HG02571 (cell line): ENCODE results near the gene NF2.

ENCODE experiments used
- ATAC-seq: cut with Tn5 transposase; IDR thresholded peaks from one replicate; pipeline ENCODE4 v1.9.1; 2021; ENCODE audit warnings: mild to moderate bottlenecking, moderate library complexity; ENCODE audit not compliant: unreplicated experiment

The NF2 gene

DNA sequence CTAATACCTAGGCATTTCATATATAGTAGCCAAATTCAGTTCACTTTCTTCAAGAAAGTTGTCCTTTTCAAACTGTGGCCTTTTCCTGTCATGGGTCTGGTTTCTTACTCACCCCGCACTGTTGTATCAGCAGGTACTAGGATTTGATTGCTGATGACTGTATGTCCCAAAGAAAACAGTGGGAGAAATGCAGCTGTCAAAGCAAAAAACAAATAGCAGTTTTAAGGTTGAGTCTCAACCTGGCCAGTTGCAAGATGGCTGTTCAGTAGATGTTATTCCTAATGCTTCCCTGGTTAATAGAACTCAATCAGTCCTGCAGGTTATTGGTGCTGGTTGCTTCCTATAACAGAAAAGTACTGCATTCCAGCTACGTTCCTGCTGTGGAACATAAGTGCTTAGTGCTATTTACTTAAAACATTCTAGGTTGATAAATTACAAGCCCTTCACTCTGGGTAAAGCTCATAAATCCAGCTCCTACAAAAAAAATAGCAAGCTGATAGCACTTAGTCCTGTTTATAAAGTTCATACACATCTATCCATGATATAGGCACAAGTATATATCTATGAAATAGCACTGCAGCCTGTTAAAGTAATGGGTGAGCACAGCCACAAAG, 26.6 kb downstream of the NF2 start:
- no peak for ATAC-seq

DNA sequence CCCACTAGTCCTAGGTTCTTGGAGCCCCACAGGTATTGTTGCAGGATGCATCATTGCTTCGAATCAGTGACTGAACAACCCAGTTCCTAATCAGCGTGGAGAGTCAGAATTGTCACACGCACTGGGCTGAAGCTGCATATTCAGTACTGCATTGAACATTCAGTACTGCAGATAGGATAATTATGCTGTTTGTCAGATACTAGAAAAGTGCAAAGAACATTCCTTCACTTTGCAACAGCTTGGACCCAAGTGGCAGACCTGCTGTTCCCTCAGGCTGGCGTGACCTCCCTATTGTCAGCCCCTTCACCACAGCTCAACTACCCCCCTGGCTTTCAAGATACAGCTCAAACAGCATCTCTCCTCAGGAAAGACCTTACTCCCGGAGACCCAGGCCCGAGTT, 27.6 kb downstream of the NF2 start:
- ATAC-seq = no peak

DNA sequence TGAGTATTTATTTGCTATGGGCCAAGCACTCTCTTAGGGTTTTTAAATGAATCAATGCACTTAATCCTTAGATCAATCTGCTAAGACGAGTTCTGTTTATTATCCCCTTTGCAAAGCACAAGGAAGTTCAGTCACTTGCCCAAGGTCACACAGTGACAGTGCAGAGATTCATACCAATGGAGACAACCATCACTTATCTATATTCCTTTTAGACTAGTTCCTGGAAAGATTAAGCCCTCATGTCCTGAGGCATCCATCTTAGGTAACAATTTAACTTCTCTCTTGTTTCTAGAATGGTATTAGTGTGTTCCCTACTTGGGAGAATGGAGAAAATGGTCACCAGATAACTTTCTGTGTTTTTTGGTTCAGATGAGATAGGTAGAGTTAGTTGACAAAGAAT, 28.3 kb downstream of the NF2 start:
- no peak for ATAC-seq

DNA sequence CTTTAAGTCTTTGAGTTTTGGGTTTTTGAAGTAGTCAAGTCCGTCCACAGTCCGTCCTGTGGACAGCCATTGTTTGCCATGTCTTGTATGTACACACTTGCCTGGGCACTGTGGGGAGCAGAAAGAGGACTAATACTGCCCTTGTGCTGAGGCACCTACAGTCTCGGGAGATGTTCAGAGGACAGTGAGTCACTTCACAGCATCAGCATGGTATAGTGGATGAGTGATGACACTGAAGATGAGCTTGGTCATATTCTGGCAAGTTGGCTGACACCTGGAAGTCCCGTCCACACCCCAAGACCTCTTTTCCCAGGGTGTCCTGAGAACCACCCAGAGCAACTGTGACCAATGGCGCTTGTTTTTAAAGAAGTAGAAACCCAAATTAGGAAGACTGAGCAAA, 29.2 kb downstream of the NF2 start:
- ATAC-seq = no peak

DNA sequence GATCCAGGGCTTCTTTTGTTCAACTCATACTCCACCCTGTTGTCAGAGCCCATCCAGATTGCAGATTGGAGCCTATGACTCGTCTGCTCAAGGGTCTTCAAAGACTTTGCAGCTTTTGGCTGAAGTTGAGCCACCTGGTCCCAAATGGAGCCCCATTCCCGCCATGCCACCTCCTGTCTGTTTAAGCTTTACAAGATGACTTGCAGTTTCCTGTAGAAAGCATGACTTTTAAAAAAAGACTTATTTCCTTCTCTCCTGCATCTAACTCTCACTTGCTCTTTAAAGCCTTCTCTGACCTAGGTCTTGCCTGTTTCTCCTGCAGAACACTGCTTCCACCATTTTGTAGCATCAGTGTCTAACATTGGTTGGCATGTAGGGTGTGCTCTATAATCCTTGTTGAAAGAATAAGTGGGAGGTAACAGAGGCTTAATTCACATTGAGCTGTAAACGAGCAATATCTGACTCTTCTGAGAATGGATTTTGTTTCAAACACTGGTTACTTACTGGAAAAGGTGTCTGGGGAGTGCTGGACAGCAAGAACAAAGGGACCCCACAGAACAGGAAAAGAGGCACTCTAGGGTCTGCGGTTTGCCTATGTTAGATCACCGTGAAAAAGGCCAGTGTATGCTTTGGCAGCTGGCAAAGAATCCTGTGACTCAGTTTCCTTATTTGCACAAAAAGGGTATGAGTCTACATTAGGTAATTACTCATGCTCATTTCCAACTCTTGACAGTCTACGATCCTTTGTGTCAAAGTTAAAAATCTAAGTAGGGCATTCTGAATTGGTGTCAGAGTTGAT, 30.3 kb downstream of the NF2 start:
- no peak for ATAC-seq

DNA sequence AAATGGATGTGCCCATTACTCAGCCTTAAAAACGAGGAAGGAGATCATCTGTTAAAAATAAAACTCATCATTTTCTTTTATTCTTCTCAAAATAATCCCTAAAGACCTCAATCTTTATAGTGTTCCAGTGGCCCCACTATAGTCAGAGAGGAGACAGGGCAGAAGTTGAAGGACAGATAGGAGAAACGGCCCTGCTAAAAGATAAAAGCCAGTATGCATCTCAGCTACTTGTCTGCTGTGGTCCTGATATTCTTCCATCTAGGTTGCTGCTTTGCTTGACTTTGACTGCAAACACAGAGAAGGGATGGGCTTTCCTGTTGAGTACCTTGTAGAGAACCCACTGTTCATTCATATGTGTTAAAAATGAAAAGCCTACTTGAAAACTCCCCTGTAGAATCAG, 31.4 kb downstream of the NF2 start:
- no peak for ATAC-seq

DNA sequence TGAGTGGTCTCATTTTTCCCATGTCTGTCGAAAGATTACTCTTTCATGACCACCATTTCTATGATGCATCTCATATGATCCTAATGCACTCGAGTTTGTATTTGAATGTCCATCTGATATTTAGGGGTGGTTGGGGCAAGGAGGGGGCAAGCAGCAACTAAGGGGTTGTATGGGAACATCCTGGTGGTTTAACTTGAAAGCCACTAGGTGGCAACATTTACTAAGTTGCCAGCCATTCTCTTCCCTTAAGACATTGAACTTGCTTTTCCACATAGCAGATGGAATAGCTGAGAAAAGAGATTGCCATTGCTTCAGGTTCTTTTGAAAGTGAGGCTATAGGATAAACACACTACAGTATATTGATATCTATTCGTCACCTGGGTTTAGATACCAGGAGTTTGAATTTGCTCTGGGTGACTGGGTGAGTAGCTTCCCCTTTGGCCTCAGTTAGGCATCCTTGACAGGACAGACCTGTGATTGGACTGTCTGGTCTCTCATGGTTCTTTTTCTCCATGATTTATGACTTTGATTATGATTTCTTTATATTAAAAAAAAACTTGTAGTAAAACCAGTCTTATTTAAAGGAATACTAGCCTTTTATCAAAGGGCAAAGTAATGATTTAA, 32.4 kb downstream of the NF2 start:
- no peak for ATAC-seq

DNA sequence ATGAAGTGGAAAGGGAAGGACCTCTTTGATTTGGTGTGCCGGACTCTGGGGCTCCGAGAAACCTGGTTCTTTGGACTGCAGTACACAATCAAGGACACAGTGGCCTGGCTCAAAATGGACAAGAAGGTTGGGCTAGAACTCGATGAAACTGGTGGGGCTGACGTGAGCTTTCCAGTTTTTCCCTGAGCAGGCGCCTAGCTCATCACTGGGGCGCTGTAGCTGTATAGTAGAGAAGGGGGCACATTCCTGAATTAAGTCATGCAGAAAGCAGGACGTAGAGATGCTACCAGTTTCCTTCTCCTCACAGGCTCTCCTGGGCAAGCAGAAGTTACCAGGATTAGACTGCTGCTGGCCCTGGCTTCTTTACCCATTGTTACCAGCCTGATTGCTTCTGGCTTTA, 33.3 kb downstream of the NF2 start:
- ATAC-seq = no peak

DNA sequence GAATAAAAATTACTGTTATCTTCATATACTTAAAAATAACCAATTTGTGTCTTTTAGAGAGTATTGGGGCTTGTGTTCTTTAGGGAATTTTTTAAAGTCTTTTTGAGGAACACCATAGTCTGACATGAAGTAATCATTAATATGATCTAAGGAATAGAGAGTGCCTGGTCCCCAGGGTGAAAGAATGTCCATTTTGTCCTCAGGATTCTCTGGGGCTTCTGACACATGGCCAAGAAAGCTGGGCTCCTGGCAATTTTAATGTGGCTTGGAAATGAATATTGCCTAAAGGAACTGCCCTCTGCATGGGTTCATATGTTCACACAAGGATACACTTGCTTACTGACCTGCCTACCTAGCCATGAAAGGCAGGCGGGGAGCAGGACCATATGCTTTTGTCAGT, 33.7 kb downstream of the NF2 start:
- no peak for ATAC-seq

DNA sequence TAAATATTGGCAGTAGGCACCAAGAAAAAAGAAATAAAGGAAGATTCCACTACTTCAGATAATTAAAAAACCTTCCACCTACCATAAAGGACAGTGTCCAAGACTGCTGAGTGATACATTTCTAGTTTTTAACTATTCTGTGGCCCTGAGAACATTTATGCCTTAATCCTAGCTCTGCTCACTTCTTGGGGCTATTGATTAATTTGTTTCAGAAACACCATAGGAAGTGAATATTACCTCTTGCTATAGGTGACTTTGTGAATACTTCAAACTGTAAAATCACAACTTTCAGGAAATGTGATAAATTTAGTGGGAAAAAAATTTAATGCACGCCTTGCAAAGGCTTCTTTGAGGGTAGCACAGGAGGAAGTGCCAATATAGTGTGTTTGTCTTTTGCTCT, 35.2 kb downstream of the NF2 start:
- ATAC-seq = no peak

DNA sequence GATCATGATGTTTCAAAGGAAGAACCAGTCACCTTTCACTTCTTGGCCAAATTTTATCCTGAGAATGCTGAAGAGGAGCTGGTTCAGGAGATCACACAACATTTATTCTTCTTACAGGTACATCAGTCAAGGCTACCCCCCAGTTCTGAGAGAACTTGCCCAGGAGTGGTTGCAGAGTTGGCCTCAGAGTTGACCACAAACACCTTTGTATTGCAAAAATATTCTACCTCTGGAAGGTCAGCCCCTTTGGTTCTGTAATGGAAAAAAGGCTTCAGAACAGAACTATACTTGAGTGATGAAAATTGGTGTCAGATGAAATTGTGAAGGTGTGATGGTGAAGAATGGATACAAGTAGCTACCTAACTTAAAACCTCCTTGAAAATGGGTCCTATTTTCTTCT, 35.7 kb downstream of the NF2 start:
- ATAC-seq = no peak

DNA sequence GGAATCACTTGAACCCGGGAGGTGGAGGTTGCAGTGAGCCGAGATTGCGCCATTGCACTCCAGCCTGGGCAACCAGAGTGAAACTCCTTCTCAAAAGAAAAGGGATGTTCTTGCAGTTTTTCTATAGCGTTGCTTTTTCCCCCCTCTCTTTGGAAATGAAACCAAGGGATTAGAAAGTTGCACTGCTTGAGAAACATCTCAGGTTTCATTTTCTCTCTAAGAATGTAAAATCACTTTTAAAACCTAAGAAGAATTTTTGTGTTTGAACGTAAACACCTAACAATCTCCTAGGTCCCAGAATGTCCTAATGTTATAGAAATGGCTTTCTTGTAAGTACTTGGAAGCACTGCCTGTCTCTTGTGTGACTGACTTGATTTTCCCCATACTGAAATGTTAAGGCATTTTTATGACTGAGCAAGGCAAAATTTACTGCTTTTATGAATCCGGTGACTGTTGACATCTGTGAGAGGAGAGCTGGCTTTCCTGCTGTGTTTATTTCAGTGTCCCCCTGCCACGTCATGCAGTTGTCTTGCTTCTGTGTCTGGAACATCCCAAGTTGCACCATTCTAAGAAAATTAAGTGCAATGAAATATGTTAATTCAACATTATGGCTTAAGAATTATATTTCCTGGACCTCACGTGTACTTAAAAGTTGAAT, 37.7 kb downstream of the NF2 start:
- no peak for ATAC-seq

DNA sequence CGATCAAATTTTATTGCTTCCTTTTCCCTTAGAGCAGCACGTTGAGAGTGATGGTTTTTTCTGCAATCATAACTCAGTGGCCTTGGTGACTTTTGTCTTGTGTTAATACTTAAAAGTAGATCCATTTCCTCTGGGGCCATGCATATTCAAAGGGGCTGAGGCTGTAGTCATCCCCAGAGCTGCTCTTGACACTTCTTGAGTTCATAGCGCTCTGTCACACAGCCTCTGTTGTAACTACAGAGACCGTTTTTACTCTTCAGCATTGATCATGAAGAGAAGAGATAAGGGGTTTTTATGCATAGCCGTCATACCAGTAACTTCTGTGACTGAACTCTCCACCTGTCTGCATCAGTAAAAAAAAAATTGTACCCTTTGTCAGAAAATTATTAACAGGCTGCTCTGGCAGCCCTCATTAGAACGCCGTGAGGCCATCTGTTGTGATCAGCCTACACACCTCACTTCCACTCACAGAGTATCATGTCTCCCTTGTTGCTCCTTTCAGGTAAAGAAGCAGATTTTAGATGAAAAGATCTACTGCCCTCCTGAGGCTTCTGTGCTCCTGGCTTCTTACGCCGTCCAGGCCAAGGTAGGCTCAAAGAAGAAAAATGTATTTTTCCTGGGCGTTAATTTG, 38.4 kb downstream of the NF2 start:
- no peak for ATAC-seq

DNA sequence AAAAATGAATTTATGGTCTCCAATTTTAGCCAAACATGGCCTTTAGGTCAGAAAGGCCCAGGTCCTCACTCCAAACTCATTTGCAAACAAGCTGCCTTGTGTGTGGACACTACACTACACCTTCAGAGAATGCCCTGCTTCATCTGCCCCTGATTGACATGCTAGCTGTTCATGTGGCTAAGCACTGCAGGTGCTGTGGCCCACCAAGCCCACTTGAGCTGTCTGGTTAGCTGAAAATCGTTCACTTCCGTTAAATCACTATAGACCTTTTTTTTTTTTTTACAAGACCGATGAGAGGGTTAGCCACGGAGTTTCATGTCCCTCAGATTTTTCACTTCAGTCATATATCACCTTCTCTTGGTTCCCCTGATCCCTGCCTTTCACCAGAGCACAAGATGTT, 39.3 kb downstream of the NF2 start:
- ATAC-seq = no peak

DNA sequence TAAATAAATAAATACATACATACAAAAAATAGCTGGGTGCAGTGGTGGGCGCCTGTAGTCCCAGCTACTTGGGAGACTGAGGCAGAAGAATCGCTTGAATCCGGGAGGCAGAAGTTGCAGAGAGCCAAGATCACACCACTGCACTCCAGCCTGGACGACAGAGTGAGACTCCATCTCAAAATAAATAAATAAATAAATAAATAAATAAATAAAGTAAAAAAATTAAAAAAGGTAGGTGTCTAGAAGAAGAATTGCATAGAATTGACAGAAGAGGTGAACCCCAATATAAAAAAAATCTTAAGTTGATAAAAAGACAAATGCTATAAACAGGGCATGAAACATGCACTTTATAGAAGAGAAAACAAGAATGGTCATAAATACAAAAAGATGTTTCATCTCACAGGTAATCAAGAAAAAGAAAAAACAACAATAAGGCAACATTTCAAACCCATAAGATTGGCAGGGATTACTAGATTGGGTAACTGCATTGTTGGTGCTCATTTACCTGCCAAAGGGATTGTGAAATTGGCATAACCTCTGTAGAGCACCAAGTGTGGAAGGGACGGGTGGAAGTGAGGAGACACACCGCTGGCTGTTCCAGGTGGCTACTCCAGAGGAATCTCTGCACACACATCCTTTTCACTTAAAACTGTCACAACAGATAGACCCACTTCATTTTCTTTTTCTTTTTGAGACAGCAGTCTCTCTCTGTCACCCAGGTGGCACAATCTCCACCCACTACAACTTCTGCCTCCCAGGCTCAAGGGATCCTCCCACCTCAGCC, 44.7 kb downstream of the NF2 start:
- ATAC-seq = no peak

DNA sequence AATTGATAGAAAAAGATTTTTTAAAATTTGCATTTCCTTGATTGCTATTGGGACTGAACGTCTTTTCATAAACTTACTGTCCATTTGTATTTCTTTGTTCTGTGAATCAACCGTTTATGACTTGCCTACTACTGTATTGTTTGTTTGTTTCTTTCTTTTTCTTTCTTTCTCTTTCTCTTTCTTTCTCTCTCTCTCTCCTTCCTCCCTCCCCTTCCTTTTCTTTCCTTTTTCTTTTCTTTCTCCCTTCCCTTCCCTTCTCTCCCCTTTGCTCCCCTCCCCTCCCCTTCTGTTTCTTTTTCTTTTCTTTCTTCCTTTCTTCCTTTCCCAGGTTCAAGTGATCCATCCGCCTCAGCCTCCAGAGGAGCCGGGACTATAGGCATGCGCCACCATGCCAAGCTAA, 46.9 kb downstream of the NF2 start:
- ATAC-seq = no peak

DNA sequence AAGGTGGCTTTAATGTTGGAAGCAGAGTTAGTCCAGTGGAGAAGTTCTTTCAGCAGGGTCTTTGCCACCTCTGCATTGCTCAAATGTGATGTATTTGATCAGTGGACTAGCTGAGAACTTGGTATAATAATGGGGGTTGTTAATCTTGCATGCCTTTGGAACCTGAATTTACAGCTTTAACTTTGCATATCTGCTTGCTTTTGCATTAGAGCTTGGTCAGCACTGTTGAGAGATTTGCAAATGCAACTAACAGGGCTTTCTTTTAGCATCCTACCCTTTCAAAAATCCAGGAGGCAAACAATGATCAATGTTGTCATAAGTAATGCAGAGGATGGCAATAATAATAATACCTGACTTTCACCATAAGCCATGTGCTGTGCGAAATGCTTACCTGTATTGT, 48.2 kb downstream of the NF2 start:
- ATAC-seq = no peak

DNA sequence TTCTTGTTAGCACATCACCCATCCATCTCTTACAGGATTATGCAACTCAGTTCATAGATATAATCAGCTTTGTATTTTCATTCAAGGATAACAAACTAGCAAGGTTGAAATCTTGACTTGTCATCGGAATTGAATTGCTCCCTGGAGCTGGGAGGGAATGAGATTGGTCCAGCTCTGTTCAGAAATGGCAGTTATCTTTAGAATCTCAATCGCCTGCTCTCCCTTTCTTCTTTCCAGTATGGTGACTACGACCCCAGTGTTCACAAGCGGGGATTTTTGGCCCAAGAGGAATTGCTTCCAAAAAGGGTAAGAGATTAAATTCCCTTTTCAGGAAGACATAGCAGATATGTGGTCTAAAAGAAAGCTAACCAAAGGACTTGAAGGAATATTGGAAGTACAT, 51.0 kb downstream of the NF2 start:
- no peak for ATAC-seq

DNA sequence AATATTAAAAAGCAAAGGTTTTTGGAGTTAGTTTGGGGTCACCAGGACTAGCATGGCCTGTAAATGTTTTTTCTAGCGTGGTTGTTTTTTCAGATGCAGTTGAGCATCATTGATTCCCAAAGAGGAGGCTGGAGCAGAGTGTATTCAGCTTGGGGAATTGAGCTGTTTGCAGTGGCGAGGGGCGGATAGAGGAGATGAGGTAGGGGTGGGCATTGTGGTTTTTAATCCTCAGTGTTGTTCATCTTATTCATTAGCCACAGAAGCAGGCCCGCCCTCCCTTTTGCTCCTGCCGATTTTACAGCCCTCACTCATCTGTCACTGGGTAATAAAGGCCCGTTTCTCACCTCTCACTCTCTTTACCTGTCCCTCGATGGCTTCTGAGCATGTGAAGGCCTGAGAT, 51.4 kb downstream of the NF2 start:
- ATAC-seq = no peak

DNA sequence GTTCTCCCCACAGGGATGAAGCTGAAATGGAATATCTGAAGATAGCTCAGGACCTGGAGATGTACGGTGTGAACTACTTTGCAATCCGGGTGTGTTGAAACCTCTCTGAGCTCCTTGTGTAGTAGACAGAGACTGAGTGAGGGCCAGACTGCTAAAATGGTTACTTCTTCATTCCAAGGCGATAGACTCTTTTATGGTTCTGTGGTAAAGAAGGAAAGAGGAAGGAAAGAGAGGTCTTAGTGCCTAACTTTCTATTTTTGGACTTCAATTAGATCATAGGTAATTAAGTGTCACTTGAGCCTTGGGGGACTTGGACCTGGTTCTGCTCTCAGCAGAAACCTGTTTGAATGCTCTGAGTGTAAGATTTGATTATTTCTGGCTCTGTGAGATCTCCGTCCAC, 54.7 kb downstream of the NF2 start:
- no peak for ATAC-seq

DNA sequence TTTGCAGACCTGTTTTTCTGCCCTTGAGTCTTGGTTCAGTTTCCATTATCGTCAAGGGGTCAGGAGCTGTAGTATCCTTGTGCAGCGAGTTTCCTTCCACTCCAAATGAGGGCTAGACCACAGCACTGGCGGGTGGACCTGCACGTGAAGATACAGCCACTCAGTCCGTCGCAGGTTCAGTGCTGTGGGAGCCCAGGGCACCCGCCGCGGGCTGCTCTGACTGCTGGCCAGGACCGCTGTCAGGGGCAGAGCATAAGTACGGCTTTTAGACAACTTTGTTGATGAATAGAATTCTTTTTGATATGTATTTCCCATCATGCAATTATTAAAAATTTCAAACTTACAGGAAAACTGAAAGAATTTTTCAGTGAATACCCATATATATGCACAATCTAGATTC, 56.6 kb downstream of the NF2 start:
- no peak for ATAC-seq
